ENCODE results near the gene SH3RF3. TPM values are rescaled to one million over a fixed set of nuclear protein-coding genes. Genes with fewer than 3 reads are reported as not detected.

Gene SH3RF3
- total and polyA plus RNA-seq, 10 of the 15 experiments (the other 5 are each of a cell fraction or from before 2014, with no cell fraction given), result 0.08 to 8.8 (median 2.3) TPM

GRCh38 chr2:109374548-109375130 lies 245.6 kb downstream of the SH3RF3 start (continued):
- TF ChIP-seq CEBPZ (IDR thresholded peaks at IDR 0.05; ENCODE audit: low read depth, low read length) (no peak), IKZF1 (conservative IDR thresholded peaks at IDR 0.05) (no peak), SRF (IDR thresholded peaks at IDR 0.05; ENCODE audit: low read depth in 2 of 2, low read length in 2 of 2) (no peak), RELB (IDR thresholded peaks at IDR 0.05; ENCODE audit: low read depth) (no peak), ZNF622 (IDR thresholded peaks at IDR 0.05) (no peak)

GRCh38 chr2:109375131-109375561 lies 246.1 kb downstream of the SH3RF3 start:
- BruUV-seq (replicated peaks), result no TSS peak
- Histone ChIP-seq H3K9me3 (replicated peaks; ENCODE audit: control insufficient read depth, insufficient read depth, low read length) (no peaks in the 10 kb centered on the region), H3K27ac (ENCODE audit: control insufficient read depth, insufficient read depth) (no peak overlapping the region), H3K36me3 (ENCODE audit: control insufficient read depth in 2 of 2, insufficient read depth in 2 of 2, low read length in 1 of 2) (no peaks in the 10 kb centered on the region; a peak in 2 of 4 replicates), H3K4me3 (no peak overlapping the region), H3K4me1 (ENCODE audit: control insufficient read depth, insufficient read depth, low read length) (no peaks in the 10 kb centered on the region), H2AFZ (ENCODE audit: control insufficient read depth, low read depth, low read length) (no peak overlapping the region), H3K4me2 (ENCODE audit: control insufficient read depth, insufficient read depth) (no peak overlapping the region), H3K79me2 (ENCODE audit: control insufficient read depth, insufficient read depth, low read length) (no peaks in the 10 kb centered on the region), H3K9ac (ENCODE audit: control insufficient read depth, insufficient read depth, low read length) (no peak overlapping the region), H3K27me3 (replicated peaks in 1 of 2; ENCODE audit: control insufficient read depth in 2 of 2, insufficient read depth in 2 of 2, low read length in 1 of 2) (no peaks in the 10 kb centered on the region; a peak in 1 of 4 replicates), H4K20me1 (ENCODE audit: control insufficient read depth, insufficient read depth) (no peaks in the 10 kb centered on the region)
- intact Hi-C loops (cut with micrococcal nuclease; ENCODE audit: unreplicated experiment) (no loop called here), in situ Hi-C loops (cut with MboI) (no loop called here)
- WGBS (ENCODE audit: insufficient coverage, insufficient replicate concordance, low lambda C conversion rate, missing lambda C conversion rate), result 52% methylated on average over 12 of the region's 12 CpGs
- POLR2A ChIA-PET, result no interaction called here
- RAD21 ChIA-PET (ENCODE audit: unreplicated experiment), result no interaction called here
- FAIRE-seq (no peak), DNase-seq (ENCODE audit: low read depth, low spot score) (no peak), ATAC-seq (no peak)
- SMC1A ChIA-PET (ENCODE audit: uncharacterized antibody, unreplicated experiment), result no interaction called here
- CTCF ChIA-PET, result interaction anchor here (1.8 kb wide), 1 partner anchor 8 kb away, joined by 3 read pairs; no protein-coding TSS in a partner anchor
- TF ChIP-seq JUNB (IDR thresholded peaks at IDR 0.05) (no peak), ZNF207 (IDR thresholded peaks at IDR 0.05; ENCODE audit: borderline replicate concordance) (no peak), NR2C1 (IDR thresholded peaks at IDR 0.05) (no peak), RCOR1 (conservative IDR thresholded peaks at IDR 0.05; ENCODE audit: low read depth, low read length) (no peak), ASH2L (IDR thresholded peaks at IDR 0.05; ENCODE audit: borderline replicate concordance, low read depth) (no peak), YY1 (IDR thresholded peaks at IDR 0.05; ENCODE audit: low read depth, low read length) (no peak), ATF7 (IDR thresholded peaks at IDR 0.05; ENCODE audit: low read depth) (no peak), RBBP5 (conservative IDR thresholded peaks at IDR 0.05) (no peak), CTCF (IDR thresholded peaks at IDR 0.05 in 2 of 3, conservative IDR thresholded peaks at IDR 0.05 in 1 of 3; ENCODE audit: control insufficient read depth in 2 of 3, extremely low read depth in 1 of 3, insufficient read depth in 1 of 3, low read depth in 3 of 3, low read length in 3 of 3) (no peak), USF1 (IDR thresholded peaks at IDR 0.05; ENCODE audit: borderline replicate concordance, extremely low read length, insufficient read depth, low read depth, low read length) (no peak)

All from GM12878 (cell line).